NOMO-1 (cell line): ENCODE measurements around the gene B4GALT6.

Source experiments
- DNase-seq, 2 experiments: peaks; one replicate each; lab custom pipeline; 2025; ENCODE audit not compliant: unreplicated experiment in 2 of 2; lab: John Stamatoyannopoulos, UW

The B4GALT6 gene

GRCh38 chr18:31694297-31694696, 9.9 kb upstream of the B4GALT6 start:
- no peak for DNase-seq

DNA sequence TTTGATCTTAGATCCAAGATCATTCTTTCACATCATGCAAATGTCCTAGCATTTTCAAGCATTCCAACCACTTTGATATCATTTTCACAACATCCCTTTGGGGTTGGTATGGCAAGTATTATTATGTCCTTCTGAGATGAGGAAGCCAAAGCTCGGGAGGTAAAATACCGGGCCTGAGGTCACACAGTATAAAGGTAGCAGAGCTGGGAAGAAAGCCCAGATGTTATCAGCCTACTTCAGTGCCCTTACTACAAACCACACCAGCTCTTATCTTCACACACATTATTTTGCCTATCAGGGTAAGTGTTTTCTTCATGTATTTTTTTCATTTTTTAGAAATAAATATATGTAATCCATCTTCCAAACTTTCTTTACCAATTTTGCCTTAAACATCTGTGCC, 4.2 kb upstream of the B4GALT6 start:
- no peak for DNase-seq

DNA sequence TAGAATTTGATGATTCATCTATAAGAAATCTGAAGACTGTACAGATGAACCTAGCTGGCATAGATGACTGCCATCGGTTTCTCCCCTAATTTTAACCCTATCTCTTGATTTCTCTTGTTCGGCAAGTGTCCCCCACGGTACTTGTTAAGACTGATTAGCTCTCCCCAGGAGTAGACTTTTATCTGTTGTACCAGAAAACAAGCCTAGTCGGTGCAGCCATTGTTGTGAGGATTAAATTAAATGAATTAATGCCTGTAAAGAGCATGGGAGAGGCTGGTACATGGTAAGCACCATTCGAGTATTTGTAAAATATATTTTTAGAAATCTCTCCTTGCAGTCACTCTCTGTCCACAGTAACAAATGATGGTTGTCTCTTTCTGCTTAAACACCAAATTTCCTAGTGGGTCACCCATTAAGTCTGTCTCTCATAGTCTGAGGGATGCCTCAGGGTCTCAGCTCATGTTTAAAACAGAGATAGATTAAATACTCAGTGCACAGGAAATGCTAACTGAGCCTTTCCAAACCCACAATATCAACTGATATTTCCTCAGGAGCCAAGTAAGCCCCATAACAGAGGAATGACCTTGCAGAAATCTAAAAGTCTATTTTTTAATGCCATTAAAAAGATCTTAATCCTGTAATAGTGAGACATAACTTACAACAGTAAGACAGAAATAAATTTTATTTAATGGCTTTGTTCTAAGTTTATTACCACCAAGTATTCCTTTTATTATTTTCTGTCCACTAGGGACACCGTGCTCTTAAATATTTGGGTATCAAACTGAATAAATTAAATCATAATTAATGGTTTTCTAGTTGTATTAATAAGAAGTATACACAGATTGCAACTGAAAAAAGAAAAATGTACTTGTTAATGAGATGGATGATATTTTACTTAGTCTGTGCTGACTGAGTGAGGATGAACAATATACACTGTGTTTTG, 2.9 kb upstream of the B4GALT6 start:
- no peak for DNase-seq

- DNase-seq = no peak
These were observed 2.2 kb upstream of the B4GALT6 start for GRCh38 chr18:31686572-31686971.

- peak; percentile 81 to 82 for DNase-seq
These were observed 1.0 kb upstream of the B4GALT6 start for GRCh38 chr18:31685097-31686082.

- DNase-seq = no peak
These were observed 458 bp downstream of the B4GALT6 start for GRCh38 chr18:31683968-31684278.

DNA sequence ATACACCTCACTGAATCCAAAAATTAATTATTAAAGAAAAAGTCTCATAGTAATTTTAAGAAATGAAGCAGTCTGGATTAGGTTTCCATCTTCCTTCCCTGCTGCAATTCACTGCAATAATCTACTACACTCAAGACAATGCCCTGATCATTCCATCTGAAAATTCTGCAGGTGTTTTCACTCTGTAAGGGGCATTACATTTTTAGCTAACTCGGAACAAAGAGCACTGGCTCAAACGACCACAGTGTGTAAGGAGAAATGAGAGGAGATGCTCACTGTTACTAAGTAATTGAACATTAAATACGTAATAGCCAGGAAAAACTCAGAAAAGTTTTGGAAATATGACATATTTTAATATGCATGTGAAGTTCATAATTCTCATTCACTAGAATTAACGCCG, 1.3 kb downstream of the B4GALT6 start:
- DNase-seq = no peak

DNA sequence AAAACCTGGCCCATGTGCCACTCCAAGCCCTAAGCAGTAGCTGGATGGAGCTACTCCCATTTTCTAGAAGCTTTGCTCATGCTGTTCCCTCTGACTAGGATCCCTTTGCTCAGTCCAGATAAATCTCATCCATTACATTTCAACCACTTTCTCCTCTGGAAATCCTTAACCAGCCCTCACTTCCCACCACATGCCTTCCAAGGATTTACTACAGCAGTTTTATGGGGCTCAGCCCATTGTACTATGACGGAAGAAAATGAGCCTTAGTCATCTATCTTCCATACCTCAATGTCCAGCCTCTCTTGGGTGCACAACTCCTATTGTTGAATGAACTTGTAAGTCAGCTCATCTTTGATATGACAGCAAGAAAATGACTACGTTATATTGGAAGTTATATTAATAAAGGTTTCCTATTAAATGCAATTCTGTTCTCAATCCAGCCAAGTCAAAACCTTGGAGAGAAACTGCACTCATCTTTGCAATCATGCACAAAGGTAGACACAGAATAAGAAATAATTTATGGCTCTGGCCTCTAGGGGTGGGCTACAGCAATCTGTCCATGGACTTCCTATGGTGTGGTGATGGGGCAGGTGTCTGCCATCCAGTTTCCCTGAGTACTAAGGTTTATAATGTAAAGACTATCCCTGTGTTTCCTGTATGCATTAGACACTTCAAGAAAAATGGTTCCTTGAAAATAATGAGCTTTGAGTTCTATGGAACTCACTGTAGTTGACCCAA, 3.4 kb downstream of the B4GALT6 start:
- DNase-seq = peak in 1 of 2 experiments; percentile 22

GRCh38 chr18:31680433-31680811, 4.0 kb downstream of the B4GALT6 start:
- no peak for DNase-seq

GRCh38 chr18:31679791-31680432, 4.5 kb downstream of the B4GALT6 start:
- DNase-seq = no peak

DNA sequence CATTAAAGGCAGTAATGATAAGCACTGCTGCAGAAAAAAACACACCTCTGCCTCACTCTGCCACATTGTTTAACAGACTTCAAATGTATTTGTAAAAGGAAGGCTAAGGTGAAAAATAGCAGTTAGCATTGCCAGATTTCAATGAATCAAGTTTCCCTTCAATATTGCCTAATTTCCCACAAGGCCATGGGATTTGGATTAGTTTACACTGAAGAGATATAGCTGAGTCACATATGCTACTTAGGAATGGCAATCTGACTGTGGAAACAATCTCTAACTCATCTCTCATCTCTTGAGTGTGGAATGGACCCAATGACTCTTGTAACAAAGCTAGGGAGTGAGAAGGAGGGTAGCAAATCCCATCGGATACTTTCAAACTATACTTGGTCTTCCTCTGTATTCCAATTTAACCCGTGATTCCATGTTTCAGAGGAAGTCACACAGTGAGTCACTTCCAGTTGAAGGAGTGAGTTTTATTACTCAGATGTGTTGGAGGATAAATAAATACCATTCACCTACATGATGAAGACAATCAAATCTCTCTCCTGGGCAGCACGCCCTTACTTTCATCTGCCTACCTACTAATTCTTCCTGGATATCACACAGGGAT, 5.1 kb downstream of the B4GALT6 start:
- no peak for DNase-seq

- DNase-seq = no peak
These were observed 6.0 kb downstream of the B4GALT6 start for GRCh38 chr18:31678425-31678824.

GRCh38 chr18:31677592-31677991, 6.8 kb downstream of the B4GALT6 start:
- peak; percentile 3 to 24 for DNase-seq

DNA sequence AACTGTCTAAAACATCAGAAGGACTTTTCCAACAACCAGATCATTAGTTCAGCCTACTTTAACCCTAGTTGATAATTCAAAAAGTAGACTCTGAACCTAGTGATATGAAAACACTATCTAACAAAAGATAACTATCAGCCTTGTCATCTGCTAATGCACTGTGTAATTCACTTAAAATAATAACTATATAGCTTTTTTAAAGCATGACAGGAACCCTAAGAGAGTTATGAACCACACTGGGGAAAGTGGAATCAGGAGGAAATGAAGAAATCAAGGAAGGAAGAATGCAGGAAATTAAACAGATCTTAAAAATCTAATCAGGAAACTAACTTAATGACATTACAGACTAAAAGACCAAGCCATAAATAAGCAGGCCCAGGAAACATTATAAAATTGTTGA, 9.0 kb downstream of the B4GALT6 start:
- no peak for DNase-seq

DNA sequence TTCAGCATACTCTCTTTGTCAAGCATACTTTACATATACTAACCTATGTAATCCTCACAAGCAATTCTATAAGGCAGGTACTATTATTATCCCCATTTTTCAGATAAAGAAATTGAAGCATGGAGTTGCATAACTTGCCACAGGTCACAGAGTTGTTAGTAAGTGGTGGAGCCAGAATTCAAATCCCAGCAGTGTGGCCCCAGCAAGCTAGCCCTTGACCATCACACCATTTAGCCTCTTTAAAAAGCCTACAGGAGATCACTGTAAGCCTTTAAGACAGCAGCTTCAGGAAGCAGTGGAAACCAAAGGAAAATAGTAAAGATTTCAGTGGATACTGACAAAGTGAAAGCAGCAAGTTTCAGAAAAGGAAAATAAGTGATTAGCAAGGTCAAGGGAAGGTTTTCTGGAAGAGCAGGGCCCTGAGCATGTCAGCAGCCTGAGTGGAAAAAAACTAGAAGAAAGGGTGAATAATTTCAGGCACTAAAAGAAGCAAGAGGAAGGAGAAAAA, 11.7 kb downstream of the B4GALT6 start:
- no peak for DNase-seq

DNA sequence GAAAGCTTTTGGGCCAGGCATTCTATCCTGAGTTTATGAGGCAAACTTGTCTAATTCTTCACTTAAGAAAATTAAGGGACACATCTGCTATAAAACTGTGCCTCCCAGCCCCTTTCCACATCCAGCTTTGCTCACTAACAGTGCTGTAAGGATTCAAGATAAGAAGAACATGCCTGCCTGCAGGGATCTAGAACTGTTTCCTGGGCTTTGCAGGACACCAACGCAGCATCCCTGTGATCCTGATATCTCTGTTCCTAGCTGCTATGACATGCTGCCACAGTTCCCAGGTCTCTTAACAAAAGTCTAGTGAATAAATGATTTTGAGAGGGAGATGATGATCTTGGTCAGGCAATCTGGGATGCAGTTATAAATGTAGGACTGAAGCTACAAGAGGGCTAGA, 12.4 kb downstream of the B4GALT6 start:
- no peak for DNase-seq

DNA sequence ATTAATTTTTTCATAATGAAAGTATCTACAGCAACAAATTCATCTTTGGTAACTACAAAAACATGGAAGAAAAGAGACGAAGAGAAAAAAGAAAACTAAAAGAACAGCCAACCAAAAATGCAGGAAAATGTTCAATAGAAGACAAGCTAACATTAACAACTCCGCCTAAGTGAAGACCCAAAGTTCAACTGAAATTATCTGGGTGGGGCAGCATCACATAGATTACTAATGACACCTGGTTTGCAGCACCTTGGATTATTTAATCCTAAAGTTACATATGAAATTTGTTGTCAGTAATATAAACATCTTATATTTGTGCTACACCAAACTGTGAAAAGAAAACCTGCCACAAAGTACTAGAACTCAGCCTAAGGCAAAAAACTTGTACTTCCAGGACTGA, 14.8 kb downstream of the B4GALT6 start:
- no peak for DNase-seq

DNA sequence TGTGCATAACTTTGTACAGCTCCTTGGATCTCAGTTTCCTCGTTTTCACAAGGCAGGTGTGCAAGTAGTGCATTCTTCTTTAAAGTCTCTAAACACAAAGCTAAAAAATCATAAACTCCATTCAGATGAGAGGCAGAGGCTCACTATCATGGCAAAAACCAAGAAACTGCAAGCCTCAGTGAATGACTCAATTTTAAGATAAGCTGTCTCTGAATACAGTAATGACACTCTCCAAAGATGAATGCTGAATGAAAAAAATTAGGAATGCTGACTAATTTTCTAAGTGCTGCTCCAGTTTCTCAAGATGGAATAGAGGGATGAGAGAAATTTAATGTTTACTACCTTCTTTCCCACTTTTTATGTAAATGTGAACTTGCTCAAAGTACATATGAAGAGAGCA, 17.2 kb downstream of the B4GALT6 start:
- no peak for DNase-seq

- no peak for DNase-seq
These were observed 18.3 kb downstream of the B4GALT6 start for GRCh38 chr18:31666055-31666454.

GRCh38 chr18:31664101-31664500, 20.3 kb downstream of the B4GALT6 start:
- no peak for DNase-seq
